HL-60 (cell line): ENCODE data around the gene GRAMD1A.

Source experiments
- DNase-seq, 2 experiments: peaks; one replicate each; pipeline ENCODE4 v3.0.0-alpha.2; 2010 to 2020; ENCODE audit warnings: low read depth in 1 of 2, low spot score in 1 of 2
- H3K27ac ChIP-seq: fragments of 250-450 bp; sonication (Bioruptor Pico); replicated peaks from 2 replicates; pipeline ENCODE4 v1.5.1; 2020; ENCODE audit warnings: mild to moderate bottlenecking, moderate library complexity
- H3K27me3 ChIP-seq: fragments of 250-450 bp; sonication (Bioruptor Pico); 2 replicates; pipeline ENCODE4 v1.5.1; 2021; ENCODE audit warnings: mild to moderate bottlenecking, moderate library complexity; ENCODE audit not compliant: insufficient read depth, poor library complexity, severe bottlenecking
- H3K4me3 ChIP-seq: replicated peaks from 2 replicates; pipeline ENCODE4 v1.5.1; 2011; ENCODE audit warnings: mild to moderate bottlenecking, control low read depth, low read length; ENCODE audit not compliant: insufficient read depth
- GABPA ChIP-seq: IDR thresholded peaks from 2 replicates; pipeline ENCODE4 v1.6.1; 2012; ENCODE audit warnings: low read depth
- POLR2AphosphoS5 ChIP-seq: IDR thresholded peaks from 2 replicates; pipeline ENCODE4 v1.6.1; 2012; ENCODE audit warnings: low read depth
- SPI1 ChIP-seq: IDR thresholded peaks from 2 replicates; pipeline ENCODE4 v1.6.1; 2012; ENCODE audit warnings: low read depth, mild to moderate bottlenecking, borderline replicate concordance
- TF ChIP-seq, protein P1 (sequence below): IDR thresholded peaks from one replicate; pipeline ENCODE4 v1.5.1; 2011; ENCODE audit warnings: low read length, control low read depth, inconsistent platforms; ENCODE audit not compliant: insufficient read depth
- TF ChIP-seq, protein P2 (sequence below): IDR thresholded peaks from 2 replicates; pipeline ENCODE4 v1.6.1; 2012; ENCODE audit warnings: low read depth; ENCODE audit not compliant: insufficient replicate concordance

The GRAMD1A gene

DNA sequence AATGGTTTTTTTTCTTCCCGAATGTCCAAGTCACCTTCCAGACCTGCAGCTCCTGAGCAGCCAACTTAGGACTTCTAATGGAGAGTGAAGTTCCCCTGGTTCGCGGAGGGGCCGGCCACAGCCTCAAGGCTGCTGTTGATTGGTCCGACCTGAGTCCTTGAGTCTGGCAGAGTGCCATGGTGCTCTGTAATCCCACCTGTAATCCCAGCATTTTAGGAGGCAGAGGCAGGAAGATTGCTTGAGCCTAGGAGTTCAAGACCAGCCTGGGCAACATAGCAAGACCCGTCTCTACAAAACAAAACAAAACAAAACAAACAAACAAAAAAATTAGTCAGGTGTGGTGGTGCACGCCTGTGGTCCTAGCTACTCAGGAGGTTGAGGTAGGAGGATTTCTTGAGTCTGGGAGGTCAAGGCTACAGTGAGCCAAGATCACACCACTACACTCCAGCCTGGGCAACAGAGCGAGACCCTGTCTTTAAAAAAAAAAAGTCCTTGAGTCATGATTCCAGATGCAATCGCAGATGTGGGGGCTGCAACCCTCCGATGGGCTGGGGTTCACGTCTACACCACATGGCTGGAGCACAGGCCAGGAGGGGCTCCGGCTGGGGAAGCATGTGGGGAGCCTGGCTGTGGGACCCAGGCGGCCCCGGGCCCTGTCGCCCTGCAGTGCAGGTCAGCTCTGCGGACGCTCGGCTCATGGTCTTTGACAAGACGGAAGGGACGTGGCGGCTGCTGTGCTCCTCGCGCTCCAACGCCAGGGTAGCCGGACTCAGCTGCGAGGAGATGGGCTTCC, 59.1 kb downstream of the GRAMD1A start:
- Histone ChIP-seq H3K4me3 (no peak overlapping the region), H3K27me3 (no peaks in the 10 kb centered on the region), H3K27ac (no peak overlapping the region)
- no peak for DNase-seq
- TF ChIP-seq, protein P1, sequence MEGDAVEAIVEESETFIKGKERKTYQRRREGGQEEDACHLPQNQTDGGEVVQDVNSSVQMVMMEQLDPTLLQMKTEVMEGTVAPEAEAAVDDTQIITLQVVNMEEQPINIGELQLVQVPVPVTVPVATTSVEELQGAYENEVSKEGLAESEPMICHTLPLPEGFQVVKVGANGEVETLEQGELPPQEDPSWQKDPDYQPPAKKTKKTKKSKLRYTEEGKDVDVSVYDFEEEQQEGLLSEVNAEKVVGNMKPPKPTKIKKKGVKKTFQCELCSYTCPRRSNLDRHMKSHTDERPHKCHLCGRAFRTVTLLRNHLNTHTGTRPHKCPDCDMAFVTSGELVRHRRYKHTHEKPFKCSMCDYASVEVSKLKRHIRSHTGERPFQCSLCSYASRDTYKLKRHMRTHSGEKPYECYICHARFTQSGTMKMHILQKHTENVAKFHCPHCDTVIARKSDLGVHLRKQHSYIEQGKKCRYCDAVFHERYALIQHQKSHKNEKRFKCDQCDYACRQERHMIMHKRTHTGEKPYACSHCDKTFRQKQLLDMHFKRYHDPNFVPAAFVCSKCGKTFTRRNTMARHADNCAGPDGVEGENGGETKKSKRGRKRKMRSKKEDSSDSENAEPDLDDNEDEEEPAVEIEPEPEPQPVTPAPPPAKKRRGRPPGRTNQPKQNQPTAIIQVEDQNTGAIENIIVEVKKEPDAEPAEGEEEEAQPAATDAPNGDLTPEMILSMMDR: no peak
- no peak for TF ChIP-seq SPI1
- no peak for TF ChIP-seq GABPA
- no peak for TF ChIP-seq POLR2AphosphoS5
- TF ChIP-seq, protein P2, sequence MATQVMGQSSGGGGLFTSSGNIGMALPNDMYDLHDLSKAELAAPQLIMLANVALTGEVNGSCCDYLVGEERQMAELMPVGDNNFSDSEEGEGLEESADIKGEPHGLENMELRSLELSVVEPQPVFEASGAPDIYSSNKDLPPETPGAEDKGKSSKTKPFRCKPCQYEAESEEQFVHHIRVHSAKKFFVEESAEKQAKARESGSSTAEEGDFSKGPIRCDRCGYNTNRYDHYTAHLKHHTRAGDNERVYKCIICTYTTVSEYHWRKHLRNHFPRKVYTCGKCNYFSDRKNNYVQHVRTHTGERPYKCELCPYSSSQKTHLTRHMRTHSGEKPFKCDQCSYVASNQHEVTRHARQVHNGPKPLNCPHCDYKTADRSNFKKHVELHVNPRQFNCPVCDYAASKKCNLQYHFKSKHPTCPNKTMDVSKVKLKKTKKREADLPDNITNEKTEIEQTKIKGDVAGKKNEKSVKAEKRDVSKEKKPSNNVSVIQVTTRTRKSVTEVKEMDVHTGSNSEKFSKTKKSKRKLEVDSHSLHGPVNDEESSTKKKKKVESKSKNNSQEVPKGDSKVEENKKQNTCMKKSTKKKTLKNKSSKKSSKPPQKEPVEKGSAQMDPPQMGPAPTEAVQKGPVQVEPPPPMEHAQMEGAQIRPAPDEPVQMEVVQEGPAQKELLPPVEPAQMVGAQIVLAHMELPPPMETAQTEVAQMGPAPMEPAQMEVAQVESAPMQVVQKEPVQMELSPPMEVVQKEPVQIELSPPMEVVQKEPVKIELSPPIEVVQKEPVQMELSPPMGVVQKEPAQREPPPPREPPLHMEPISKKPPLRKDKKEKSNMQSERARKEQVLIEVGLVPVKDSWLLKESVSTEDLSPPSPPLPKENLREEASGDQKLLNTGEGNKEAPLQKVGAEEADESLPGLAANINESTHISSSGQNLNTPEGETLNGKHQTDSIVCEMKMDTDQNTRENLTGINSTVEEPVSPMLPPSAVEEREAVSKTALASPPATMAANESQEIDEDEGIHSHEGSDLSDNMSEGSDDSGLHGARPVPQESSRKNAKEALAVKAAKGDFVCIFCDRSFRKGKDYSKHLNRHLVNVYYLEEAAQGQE: no peak

DNA sequence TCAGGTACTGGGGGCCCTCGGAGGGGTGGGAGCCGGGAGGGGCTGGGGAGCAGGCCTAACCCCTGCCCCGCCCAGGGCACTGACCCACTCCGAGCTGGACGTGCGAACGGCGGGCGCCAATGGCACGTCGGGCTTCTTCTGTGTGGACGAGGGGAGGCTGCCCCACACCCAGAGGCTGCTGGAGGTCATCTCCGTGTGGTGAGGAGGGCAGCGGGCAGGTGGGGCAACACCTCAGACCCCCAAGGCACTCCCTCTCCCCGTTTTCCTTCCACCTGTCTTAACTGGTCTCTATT, 59.6 kb downstream of the GRAMD1A start:
- H3K27ac ChIP-seq: no peak overlapping the region
- H3K27me3 ChIP-seq: no peaks in the 10 kb centered on the region
- TF ChIP-seq POLR2AphosphoS5 (no peak), SPI1 (no peak), GABPA (no peak)
- TF ChIP-seq, protein P2: no peak
- TF ChIP-seq, protein P1: no peak
- no peak for DNase-seq
- no peak overlapping the region for H3K4me3 ChIP-seq

DNA sequence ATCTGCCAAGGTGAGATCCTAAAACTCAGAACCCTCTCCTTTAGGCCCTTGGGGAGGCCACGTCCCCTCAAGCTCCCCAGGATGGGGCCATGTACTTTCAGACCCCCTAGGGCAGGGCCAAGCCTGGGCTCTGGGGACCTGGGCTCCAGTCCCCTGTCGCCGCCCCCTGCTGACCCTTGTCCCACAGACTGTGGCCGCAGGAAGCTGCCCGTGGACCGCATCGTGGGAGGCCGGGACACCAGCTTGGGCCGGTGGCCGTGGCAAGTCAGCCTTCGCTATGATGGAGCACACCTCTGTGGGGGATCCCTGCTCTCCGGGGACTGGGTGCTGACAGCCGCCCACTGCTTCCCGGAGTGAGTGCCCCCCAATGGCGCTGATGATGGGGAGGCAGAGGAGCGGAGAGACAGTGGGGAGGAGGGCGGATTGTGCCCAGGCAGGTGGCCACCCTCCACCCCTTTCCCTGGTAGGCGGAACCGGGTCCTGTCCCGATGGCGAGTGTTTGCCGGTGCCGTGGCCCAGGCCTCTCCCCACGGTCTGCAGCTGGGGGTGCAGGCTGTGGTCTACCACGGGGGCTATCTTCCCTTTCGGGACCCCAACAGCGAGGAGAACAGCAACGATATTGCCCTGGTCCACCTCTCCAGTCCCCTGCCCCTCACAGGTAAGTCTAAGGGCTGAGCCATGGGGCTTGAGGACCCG, 60.2 kb downstream of the GRAMD1A start:
- DNase-seq: no peak
- Histone ChIP-seq H3K4me3 (no peak overlapping the region), H3K27ac (no peak overlapping the region), H3K27me3 (no peaks in the 10 kb centered on the region)
- TF ChIP-seq, protein P1: no peak
- no peak for TF ChIP-seq SPI1
- TF ChIP-seq, protein P2: no peak
- TF ChIP-seq POLR2AphosphoS5: no peak
- no peak for TF ChIP-seq GABPA
